Stimulated activated memory B cell treated with anti-CD40 and anti-IgM and Interleukin-4, amounts not matched to agents 10 μg/mL and 1 μg/mL and 100 μg/mL, for 72 hours (primary cell): ENCODE data around the gene KCNAB2.

Experiments used
- ATAC-seq: fragments of 150-1000 bp; cut with Tn5 transposase; 2 replicates; pipeline ENCODE4 v1.10.0; 2021
- H3K27ac Mint-ChIP-seq: one replicate; pipeline ENCODE4 v1.8.0; 2022; ENCODE audit warnings: mild to moderate bottlenecking, mixed read lengths
- H3K27me3 Mint-ChIP-seq: one replicate; pipeline ENCODE4 v1.8.0; 2022; ENCODE audit warnings: mixed read lengths
- H3K36me3 Mint-ChIP-seq: one replicate; pipeline ENCODE4 v1.8.0; 2022; ENCODE audit warnings: mixed read lengths
- H3K4me1 Mint-ChIP-seq: one replicate; pipeline ENCODE4 v1.8.0; 2022; ENCODE audit warnings: mixed read lengths
- H3K4me3 Mint-ChIP-seq: one replicate; pipeline ENCODE4 v1.8.0; 2022; ENCODE audit warnings: mild to moderate bottlenecking, moderate library complexity, mixed read lengths
- H3K9me3 Mint-ChIP-seq: one replicate; pipeline ENCODE4 v1.8.0; 2022; ENCODE audit warnings: mixed read lengths

The KCNAB2 gene

GRCh38 chr1:6148497-6149241, 103.0 kb downstream of the KCNAB2 start:
- ATAC-seq = peak; percentile 40
- Mint-ChIP-seq H3K4me1 (peaks cover 6% of the 10 kb centered on the region), H3K4me3 (peak overlapping the region; percentile 25), H3K27me3 (peaks cover 16% of the 10 kb centered on the region), H3K9me3 (no peaks in the 10 kb centered on the region), H3K36me3 (no peaks in the 10 kb centered on the region), H3K27ac (no peak overlapping the region)

GRCh38 chr1:6149597-6149996, 103.9 kb downstream of the KCNAB2 start:
- no peak overlapping the region for H3K4me3 Mint-ChIP-seq
- no peaks in the 10 kb centered on the region for H3K36me3 Mint-ChIP-seq
- ATAC-seq = no peak
- H3K9me3 Mint-ChIP-seq = no peaks in the 10 kb centered on the region
- H3K27ac Mint-ChIP-seq = no peak overlapping the region
- H3K4me1 Mint-ChIP-seq = peaks cover 6% of the 10 kb centered on the region
- peaks cover 16% of the 10 kb centered on the region for H3K27me3 Mint-ChIP-seq

GRCh38 chr1:6150006-6150938, 104.6 kb downstream of the KCNAB2 start:
- Mint-ChIP-seq H3K4me3 (no peak overlapping the region), H3K27ac (no peak overlapping the region), H3K9me3 (no peaks in the 10 kb centered on the region), H3K4me1 (peaks cover 6% of the 10 kb centered on the region), H3K27me3 (peaks cover 16% of the 10 kb centered on the region), H3K36me3 (no peaks in the 10 kb centered on the region)
- ATAC-seq = no peak
